HCT116 (cell line): ENCODE data around the gene NHSL1. TPM values are rescaled to one million over a fixed set of nuclear protein-coding genes. Genes with fewer than 3 reads are reported as not detected.

ENCODE experiments used
- ATAC-seq: fragments of 200-7000 bp; cut with Tn5 transposase; 2 replicates; pipeline ENCODE4 v1.9.1; 2020; ENCODE audit warnings: mild to moderate bottlenecking, moderate library complexity
- BruUV-seq: library from RNA; stranded (reverse); fragments of 400-500 nt; replicated peaks from 2 replicates; lab custom pipeline; 2021; lab: Mats Ljungman, UMichigan
- CTCF ChIA-PET: fragments of 300-600 bp; sonication (Branson Sonifier 250); formaldehyde crosslinking; loops from one replicate; lab custom pipeline; 2021; ENCODE audit warnings: antibody characterized with exemption; lab: Charles Lee
- POLR2A ChIA-PET: fragments of 300-600, 350-600 bp; sonication (Branson Sonifier 250); formaldehyde crosslinking; loops from one replicate; lab custom pipeline; 2021; ENCODE audit warnings: antibody characterized with exemption; lab: Charles Lee
- RAD21 ChIA-PET, 2 experiments: fragments of 300-600 bp; sonication (Branson Sonifier 250); formaldehyde crosslinking; loops; one replicate each; lab custom pipeline; 2023; ENCODE audit warnings: low total read pairs in 2 of 2; ENCODE audit not compliant: uncharacterized antibody in 2 of 2, unreplicated experiment in 2 of 2, low non-redundant PET in 1 of 2; lab: Charles Lee
- DNase-seq: peaks from one replicate; pipeline ENCODE4 v3.0.0-alpha.2; 2010; ENCODE audit warnings: low read depth, low spot score
- H2AFZ ChIP-seq: fragments of 200-600 bp; shearing (Covaris generic), sonication (generic); 2 replicates; pipeline ENCODE4 v1.6.1; 2017; ENCODE audit warnings: low read depth, mixed run types, mixed read lengths, antibody characterized with exemption, low read length; ENCODE audit not compliant: poor library complexity, severe bottlenecking
- H3K27ac ChIP-seq: 2 replicates; pipeline ENCODE4 v1.5.1; 2012; ENCODE audit warnings: low read depth, low read length
- H3K27me3 ChIP-seq: fragments of 200-600 bp; sonication (generic); 2 replicates; pipeline ENCODE4 v1.6.1; 2016; ENCODE audit warnings: mixed run types, low read length, mixed read lengths; ENCODE audit not compliant: insufficient read depth
- H3K36me3 ChIP-seq, 2 experiments: fragments of 200-500 bp in 1 of 2; fragments of 200-600 bp in 1 of 2; sonication (Bioruptor generic) in 1 of 2; sonication (generic) in 1 of 2; 2 replicates each; pipeline versions ENCODE4 v1.5.1 to v1.6.1; 2014 to 2016; ENCODE audit warnings: low read length in 2 of 2, inconsistent platforms in 1 of 2, mixed read lengths in 1 of 2, mixed run types in 1 of 2; ENCODE audit not compliant: insufficient read depth in 2 of 2, control insufficient read depth in 1 of 2
- H3K4me1 ChIP-seq, 2 experiments: fragments of 200-600 bp in 1 of 2; sonication (generic) in 1 of 2; 2 replicates each; pipeline versions ENCODE4 v1.5.1 to v1.6.1; 2012 to 2017; ENCODE audit warnings: low read length in 2 of 2, inconsistent platforms in 1 of 2, mild to moderate bottlenecking in 1 of 2, mixed read lengths in 1 of 2, mixed run types in 1 of 2, moderate library complexity in 1 of 2; ENCODE audit not compliant: insufficient read depth in 2 of 2, control insufficient read depth in 1 of 2
- H3K4me2 ChIP-seq: fragments of 200-600 bp; sonication (generic); 2 replicates; pipeline ENCODE4 v1.6.1; 2017; ENCODE audit warnings: mixed run types, low read length, mixed read lengths
- H3K4me3 ChIP-seq, 2 experiments: fragments of 200-600 bp in 1 of 2; sonication (generic) in 1 of 2; replicated peaks in 1 of 2; 2 replicates each; pipeline ENCODE4 v1.5.1; 2011 to 2016; ENCODE audit warnings: low read length in 2 of 2, control low read depth in 1 of 2, low read depth in 1 of 2, mild to moderate bottlenecking in 1 of 2, mixed read lengths in 1 of 2, mixed run types in 1 of 2
- H3K79me2 ChIP-seq: fragments of 200-600 bp; sonication (generic); 2 replicates; pipeline ENCODE4 v1.6.1; 2017; ENCODE audit warnings: mild to moderate bottlenecking, mixed run types, low read length, moderate library complexity, mixed read lengths; ENCODE audit not compliant: insufficient read depth
- H3K9ac ChIP-seq: fragments of 200-600 bp; sonication (generic); 2 replicates; pipeline ENCODE4 v1.6.1; 2016; ENCODE audit warnings: low read length, mixed read lengths
- H3K9me2 ChIP-seq: fragments of 200-600 bp; sonication (generic), shearing (Covaris generic); 2 replicates; pipeline ENCODE4 v1.6.1; 2017; ENCODE audit warnings: mixed run types, mild to moderate bottlenecking, moderate library complexity; ENCODE audit not compliant: insufficient read depth
- H3K9me3 ChIP-seq, 2 experiments: fragments of 200-500 bp in 1 of 2; fragments of 200-600 bp in 1 of 2; sonication (Bioruptor generic) in 1 of 2; sonication (generic) in 1 of 2; 2 replicates each; pipeline ENCODE4 v1.6.1; 2014 to 2017; ENCODE audit warnings: low read length in 2 of 2, mixed read lengths in 2 of 2, inconsistent platforms in 1 of 2, low read depth in 1 of 2, mild to moderate bottlenecking in 1 of 2, mixed run types in 1 of 2, moderate library complexity in 1 of 2; ENCODE audit not compliant: control insufficient read depth in 1 of 2, insufficient read depth in 1 of 2
- H4K20me1 ChIP-seq: fragments of 200-600 bp; sonication (generic), shearing (Covaris generic); 2 replicates; pipeline ENCODE4 v1.6.1; 2017; ENCODE audit warnings: mixed run types, mild to moderate bottlenecking, moderate library complexity; ENCODE audit not compliant: insufficient read depth
- ELF1 ChIP-seq: IDR thresholded peaks from 2 replicates; pipeline ENCODE4 v1.6.1; 2012; ENCODE audit warnings: low read depth, borderline replicate concordance
- FOSL1 ChIP-seq: IDR thresholded peaks from 2 replicates; pipeline ENCODE4 v1.6.1; 2012; ENCODE audit warnings: low read depth
- RAD21 ChIP-seq: IDR thresholded peaks from 2 replicates; pipeline ENCODE4 v1.6.1; 2012; ENCODE audit warnings: low read depth, mild to moderate bottlenecking
- SP1 ChIP-seq: IDR thresholded peaks from 2 replicates; pipeline ENCODE4 v1.6.1; 2012; ENCODE audit warnings: low read depth
- YY1 ChIP-seq: IDR thresholded peaks from 2 replicates; pipeline ENCODE4 v1.6.1; 2011; ENCODE audit warnings: low read length, low read depth, moderate library complexity, mild to moderate bottlenecking; ENCODE audit not compliant: insufficient replicate concordance; ENCODE audit errors: extremely low read depth
- ZNF274 ChIP-seq: fragments of 200-500 bp; sonication (Bioruptor generic); IDR thresholded peaks from 2 replicates; pipeline ENCODE4 v1.6.1; 2014; ENCODE audit warnings: mild to moderate bottlenecking, low read depth, low read length, inconsistent platforms
- intact Hi-C: fragments of 100-400 bp; cut with micrococcal nuclease; formaldehyde crosslinking; loops from 2 replicates; pipeline ENCODE4 v1.10.0; 2022
- total RNA-seq: library from RNA; stranded (reverse); gene quantifications from one replicate; pipeline ENCODE4 v1.2.1, GENCODE V29; 2021; ENCODE audit not compliant: unreplicated experiment
- TF ChIP-seq, protein P1 (sequence below), 3 experiments: fragments of 200-600 bp in 1 of 3; sonication (generic) in 1 of 3; IDR thresholded peaks in 2 of 3; conservative IDR thresholded peaks in 1 of 3; 2 replicates each; pipeline ENCODE4 v1.5.1; 2012 to 2017; ENCODE audit warnings: low read depth in 2 of 3, low read length in 2 of 3, antibody characterized with exemption in 1 of 3, borderline replicate concordance in 1 of 3, control low read depth in 1 of 3, mild to moderate bottlenecking in 1 of 3, mixed read lengths in 1 of 3, mixed run types in 1 of 3, moderate library complexity in 1 of 3; ENCODE audit not compliant: insufficient read depth in 1 of 3
- TF ChIP-seq, protein P2 (sequence below): IDR thresholded peaks from 2 replicates; pipeline ENCODE4 v1.6.1; 2012; ENCODE audit warnings: low read depth

NHSL1 gene
- total RNA-seq, 1 experiment from 2014 or later, result 15.4 TPM

DNA sequence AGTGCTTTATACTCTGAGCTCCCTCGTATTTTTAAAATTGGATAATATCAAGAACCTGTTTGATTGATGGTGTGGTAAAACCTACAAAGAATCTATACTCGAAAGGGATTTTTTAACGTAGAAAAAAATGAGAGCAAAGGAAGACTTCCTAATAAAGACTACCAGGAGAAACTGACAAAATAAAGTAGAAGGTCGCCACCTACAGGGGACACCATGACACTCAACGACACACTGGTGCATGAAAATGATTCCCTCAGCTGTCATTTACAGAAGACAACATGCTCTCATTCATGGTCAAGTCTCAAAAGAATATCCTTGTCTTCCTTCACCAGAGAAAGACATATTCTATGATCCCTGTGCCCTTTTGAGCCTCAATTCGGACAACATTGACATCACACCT, 10.1 kb upstream of the NHSL1 start:
- H3K9me3 ChIP-seq, result no peaks in the 10 kb centered on the region
- ChIA-PET RAD21 (interaction anchor here in 1 of 2 experiments (1.2 kb wide), 1 partner anchor 61 kb away, joined by 3 read pairs; no protein-coding TSS in a partner anchor), POLR2A (no interaction called here), CTCF (interaction anchor here (0.9 to 1.6 kb wide), 6 partner anchors 8 to 80 kb away, joined by 4 to 14 read pairs (median 6); partner anchors contain the start of gene NHSL1)
- intact Hi-C loops, result loop anchor here (1.0 to 5.0 kb wide), 2 partner anchors 80 to 392 kb away; no protein-coding TSS in a partner anchor
- TF ChIP-seq, protein P1, sequence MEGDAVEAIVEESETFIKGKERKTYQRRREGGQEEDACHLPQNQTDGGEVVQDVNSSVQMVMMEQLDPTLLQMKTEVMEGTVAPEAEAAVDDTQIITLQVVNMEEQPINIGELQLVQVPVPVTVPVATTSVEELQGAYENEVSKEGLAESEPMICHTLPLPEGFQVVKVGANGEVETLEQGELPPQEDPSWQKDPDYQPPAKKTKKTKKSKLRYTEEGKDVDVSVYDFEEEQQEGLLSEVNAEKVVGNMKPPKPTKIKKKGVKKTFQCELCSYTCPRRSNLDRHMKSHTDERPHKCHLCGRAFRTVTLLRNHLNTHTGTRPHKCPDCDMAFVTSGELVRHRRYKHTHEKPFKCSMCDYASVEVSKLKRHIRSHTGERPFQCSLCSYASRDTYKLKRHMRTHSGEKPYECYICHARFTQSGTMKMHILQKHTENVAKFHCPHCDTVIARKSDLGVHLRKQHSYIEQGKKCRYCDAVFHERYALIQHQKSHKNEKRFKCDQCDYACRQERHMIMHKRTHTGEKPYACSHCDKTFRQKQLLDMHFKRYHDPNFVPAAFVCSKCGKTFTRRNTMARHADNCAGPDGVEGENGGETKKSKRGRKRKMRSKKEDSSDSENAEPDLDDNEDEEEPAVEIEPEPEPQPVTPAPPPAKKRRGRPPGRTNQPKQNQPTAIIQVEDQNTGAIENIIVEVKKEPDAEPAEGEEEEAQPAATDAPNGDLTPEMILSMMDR (IDR thresholded peaks at IDR 0.05 in 2 of 3, conservative IDR thresholded peaks at IDR 0.05 in 1 of 3; ENCODE audit: borderline replicate concordance in 1 of 3, insufficient read depth in 1 of 3, low read depth in 2 of 3, low read length in 2 of 3), result peak; percentile 54 to 78 (median 71); a peak in 5 of 6 replicates
- TF ChIP-seq YY1 (no peak), ZNF274 (no peak), ELF1 (no peak), RAD21 (peak; percentile 85), SP1 (no peak), FOSL1 (no peak)
- TF ChIP-seq, protein P2, sequence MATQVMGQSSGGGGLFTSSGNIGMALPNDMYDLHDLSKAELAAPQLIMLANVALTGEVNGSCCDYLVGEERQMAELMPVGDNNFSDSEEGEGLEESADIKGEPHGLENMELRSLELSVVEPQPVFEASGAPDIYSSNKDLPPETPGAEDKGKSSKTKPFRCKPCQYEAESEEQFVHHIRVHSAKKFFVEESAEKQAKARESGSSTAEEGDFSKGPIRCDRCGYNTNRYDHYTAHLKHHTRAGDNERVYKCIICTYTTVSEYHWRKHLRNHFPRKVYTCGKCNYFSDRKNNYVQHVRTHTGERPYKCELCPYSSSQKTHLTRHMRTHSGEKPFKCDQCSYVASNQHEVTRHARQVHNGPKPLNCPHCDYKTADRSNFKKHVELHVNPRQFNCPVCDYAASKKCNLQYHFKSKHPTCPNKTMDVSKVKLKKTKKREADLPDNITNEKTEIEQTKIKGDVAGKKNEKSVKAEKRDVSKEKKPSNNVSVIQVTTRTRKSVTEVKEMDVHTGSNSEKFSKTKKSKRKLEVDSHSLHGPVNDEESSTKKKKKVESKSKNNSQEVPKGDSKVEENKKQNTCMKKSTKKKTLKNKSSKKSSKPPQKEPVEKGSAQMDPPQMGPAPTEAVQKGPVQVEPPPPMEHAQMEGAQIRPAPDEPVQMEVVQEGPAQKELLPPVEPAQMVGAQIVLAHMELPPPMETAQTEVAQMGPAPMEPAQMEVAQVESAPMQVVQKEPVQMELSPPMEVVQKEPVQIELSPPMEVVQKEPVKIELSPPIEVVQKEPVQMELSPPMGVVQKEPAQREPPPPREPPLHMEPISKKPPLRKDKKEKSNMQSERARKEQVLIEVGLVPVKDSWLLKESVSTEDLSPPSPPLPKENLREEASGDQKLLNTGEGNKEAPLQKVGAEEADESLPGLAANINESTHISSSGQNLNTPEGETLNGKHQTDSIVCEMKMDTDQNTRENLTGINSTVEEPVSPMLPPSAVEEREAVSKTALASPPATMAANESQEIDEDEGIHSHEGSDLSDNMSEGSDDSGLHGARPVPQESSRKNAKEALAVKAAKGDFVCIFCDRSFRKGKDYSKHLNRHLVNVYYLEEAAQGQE, result no peak
- H3K9me2 ChIP-seq, result no peaks in the 10 kb centered on the region
- H3K27ac ChIP-seq, result no peak overlapping the region
- ATAC-seq (peak; percentile 73; the same call in 1 of the 2 replicates), DNase-seq (peak; percentile 44)
- no peaks in the 10 kb centered on the region for H4K20me1 ChIP-seq
- no peak overlapping the region for H3K4me3 ChIP-seq
- no peak overlapping the region for H3K4me2 ChIP-seq
- H3K9ac ChIP-seq, result no peak overlapping the region
- H3K79me2 ChIP-seq, result no peaks in the 10 kb centered on the region
- H2AFZ ChIP-seq, result no peak overlapping the region
- no TSS peak for BruUV-seq
- H3K4me1 ChIP-seq, result peaks cover 2 to 8% of the 10 kb centered on the region in 2 experiments; a peak in 2 of 4 replicates
- no peaks in the 10 kb centered on the region for H3K27me3 ChIP-seq
- H3K36me3 ChIP-seq, result no peaks in the 10 kb centered on the region
